ENCODE data around the gene NR6A1.

DNA sequence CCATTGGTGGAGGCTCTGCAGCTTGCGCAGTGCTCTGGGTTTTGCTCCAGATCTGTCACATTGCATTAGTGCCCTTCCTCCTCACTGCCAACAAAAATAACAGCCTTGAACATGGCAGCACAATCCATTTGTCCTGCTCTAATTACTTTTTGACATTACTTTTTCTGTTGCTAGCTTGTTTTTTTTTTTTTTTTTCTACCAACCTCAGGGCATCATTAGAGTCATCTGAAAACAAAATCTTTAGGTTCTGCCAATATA is 146.4 kb downstream of the NR6A1 start:
- TF ChIP-seq, protein P1, sequence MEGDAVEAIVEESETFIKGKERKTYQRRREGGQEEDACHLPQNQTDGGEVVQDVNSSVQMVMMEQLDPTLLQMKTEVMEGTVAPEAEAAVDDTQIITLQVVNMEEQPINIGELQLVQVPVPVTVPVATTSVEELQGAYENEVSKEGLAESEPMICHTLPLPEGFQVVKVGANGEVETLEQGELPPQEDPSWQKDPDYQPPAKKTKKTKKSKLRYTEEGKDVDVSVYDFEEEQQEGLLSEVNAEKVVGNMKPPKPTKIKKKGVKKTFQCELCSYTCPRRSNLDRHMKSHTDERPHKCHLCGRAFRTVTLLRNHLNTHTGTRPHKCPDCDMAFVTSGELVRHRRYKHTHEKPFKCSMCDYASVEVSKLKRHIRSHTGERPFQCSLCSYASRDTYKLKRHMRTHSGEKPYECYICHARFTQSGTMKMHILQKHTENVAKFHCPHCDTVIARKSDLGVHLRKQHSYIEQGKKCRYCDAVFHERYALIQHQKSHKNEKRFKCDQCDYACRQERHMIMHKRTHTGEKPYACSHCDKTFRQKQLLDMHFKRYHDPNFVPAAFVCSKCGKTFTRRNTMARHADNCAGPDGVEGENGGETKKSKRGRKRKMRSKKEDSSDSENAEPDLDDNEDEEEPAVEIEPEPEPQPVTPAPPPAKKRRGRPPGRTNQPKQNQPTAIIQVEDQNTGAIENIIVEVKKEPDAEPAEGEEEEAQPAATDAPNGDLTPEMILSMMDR (IDR thresholded peaks at IDR 0.05; ENCODE audit: low read depth, low read length, poor library complexity, severe bottlenecking): no peak
- TF ChIP-seq EZH2phosphoT487 (IDR thresholded peaks at IDR 0.05; ENCODE audit: borderline replicate concordance, low read length): no peak
